IMR-90 (cell line): ENCODE data around the gene SNED1.

Source experiments
- BHLHE40 ChIP-seq: fragments of 150-350 bp; IDR thresholded peaks from 2 replicates; pipeline ENCODE4 v1.6.1; 2016; ENCODE audit warnings: mild to moderate bottlenecking, low read depth, low read length
- CEBPB ChIP-seq: IDR thresholded peaks from 2 replicates; pipeline ENCODE4 v1.6.1; 2012; ENCODE audit warnings: low read depth, low read length, improper control_type of control experiment
- FOS ChIP-seq: fragments of 150-350 bp; IDR thresholded peaks from 2 replicates; pipeline ENCODE4 v1.6.1; 2016; ENCODE audit warnings: low read depth, low read length
- MAFK ChIP-seq: IDR thresholded peaks from 2 replicates; pipeline ENCODE4 v1.6.1; 2012; ENCODE audit warnings: low read depth, low read length, improper control_type of control experiment
- MAZ ChIP-seq: IDR thresholded peaks from 2 replicates; pipeline ENCODE4 v1.6.1; 2012; ENCODE audit warnings: low read depth, mild to moderate bottlenecking, low read length, improper control_type of control experiment, moderate library complexity, borderline replicate concordance
- MXI1 ChIP-seq: IDR thresholded peaks from 2 replicates; pipeline ENCODE4 v1.6.1; 2012; ENCODE audit warnings: low read depth, mild to moderate bottlenecking, low read length, moderate library complexity, borderline replicate concordance
- NFE2L2 ChIP-seq: fragments of 150-350 bp; IDR thresholded peaks from 2 replicates; pipeline ENCODE4 v1.6.1; 2016; ENCODE audit warnings: low read depth, mild to moderate bottlenecking, low read length
- POLR2A ChIP-seq: IDR thresholded peaks from 2 replicates; pipeline ENCODE4 v1.6.1; 2012; ENCODE audit warnings: mild to moderate bottlenecking, low read depth, low read length
- RAD21 ChIP-seq: IDR thresholded peaks from 2 replicates; pipeline ENCODE4 v1.6.1; 2012; ENCODE audit warnings: low read length, improper control_type of control experiment
- RCOR1 ChIP-seq: IDR thresholded peaks from 2 replicates; pipeline ENCODE4 v1.6.1; 2012; ENCODE audit warnings: mild to moderate bottlenecking, low read length, improper control_type of control experiment; ENCODE audit not compliant: insufficient replicate concordance
- RFX5 ChIP-seq: IDR thresholded peaks from 2 replicates; pipeline ENCODE4 v1.8.0; 2012; ENCODE audit warnings: low read depth, mild to moderate bottlenecking, low read length, moderate library complexity
- SMC3 ChIP-seq: fragments of 150-350 bp; IDR thresholded peaks from 2 replicates; pipeline ENCODE4 v1.6.1; 2016; ENCODE audit warnings: low read depth, mild to moderate bottlenecking, antibody characterized with exemption, low read length, moderate library complexity
- TF ChIP-seq, protein P1 (sequence below): conservative IDR thresholded peaks from 2 replicates; pipeline ENCODE4 v1.5.1; 2012; ENCODE audit warnings: mild to moderate bottlenecking, low read depth, low read length, improper control_type of control experiment
- TF ChIP-seq, protein P2 (sequence below): fragments of 150-350 bp; IDR thresholded peaks from 2 replicates; pipeline ENCODE4 v1.6.1; 2016; ENCODE audit warnings: low read depth, mild to moderate bottlenecking, low read length, moderate library complexity, borderline replicate concordance

DNA sequence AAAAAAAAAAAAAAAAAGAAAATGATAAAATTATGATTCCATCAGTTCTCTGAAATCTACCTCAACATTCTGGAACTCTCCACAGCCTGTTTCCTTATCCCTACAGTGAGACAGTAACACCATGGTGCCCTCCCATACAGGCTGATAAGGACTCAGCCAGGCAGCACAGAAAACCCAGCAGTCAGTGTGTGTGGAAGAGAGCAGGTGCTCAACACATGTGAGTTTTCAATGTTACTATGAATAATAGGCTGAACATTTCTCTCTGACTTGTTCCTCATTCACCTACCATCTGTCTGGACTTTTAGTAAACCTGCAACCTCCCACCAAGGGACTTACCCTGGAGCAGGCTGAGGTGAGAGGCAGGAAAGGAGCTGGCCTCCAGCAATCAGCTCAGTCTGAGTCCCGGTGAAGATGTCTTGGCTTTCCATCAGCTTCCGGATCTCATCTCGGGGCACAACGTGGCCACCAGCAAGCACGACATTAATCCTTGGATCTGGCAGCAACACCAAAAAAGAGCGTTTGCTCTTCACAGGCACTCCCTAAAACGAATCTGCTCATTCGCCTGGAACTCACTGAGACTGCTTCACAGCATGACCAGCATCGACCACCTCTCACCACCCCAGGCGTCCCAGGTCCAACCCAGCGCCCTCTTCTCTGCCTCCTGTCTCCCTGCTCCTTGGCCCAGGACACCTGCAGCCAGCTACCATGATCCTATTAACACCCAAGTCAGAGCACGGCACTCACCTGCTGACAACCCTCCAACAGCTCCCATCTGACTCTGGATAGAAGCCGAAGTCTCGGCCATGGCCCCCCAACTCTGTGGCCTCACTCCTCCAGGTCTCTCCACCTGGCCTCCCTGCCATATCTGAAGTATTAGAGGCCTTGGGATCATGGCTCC, 134.4 kb downstream of the SNED1 start:
- TF ChIP-seq, protein P1, sequence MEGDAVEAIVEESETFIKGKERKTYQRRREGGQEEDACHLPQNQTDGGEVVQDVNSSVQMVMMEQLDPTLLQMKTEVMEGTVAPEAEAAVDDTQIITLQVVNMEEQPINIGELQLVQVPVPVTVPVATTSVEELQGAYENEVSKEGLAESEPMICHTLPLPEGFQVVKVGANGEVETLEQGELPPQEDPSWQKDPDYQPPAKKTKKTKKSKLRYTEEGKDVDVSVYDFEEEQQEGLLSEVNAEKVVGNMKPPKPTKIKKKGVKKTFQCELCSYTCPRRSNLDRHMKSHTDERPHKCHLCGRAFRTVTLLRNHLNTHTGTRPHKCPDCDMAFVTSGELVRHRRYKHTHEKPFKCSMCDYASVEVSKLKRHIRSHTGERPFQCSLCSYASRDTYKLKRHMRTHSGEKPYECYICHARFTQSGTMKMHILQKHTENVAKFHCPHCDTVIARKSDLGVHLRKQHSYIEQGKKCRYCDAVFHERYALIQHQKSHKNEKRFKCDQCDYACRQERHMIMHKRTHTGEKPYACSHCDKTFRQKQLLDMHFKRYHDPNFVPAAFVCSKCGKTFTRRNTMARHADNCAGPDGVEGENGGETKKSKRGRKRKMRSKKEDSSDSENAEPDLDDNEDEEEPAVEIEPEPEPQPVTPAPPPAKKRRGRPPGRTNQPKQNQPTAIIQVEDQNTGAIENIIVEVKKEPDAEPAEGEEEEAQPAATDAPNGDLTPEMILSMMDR, result no peak
- TF ChIP-seq RCOR1, result no peak
- no peak for TF ChIP-seq BHLHE40
- TF ChIP-seq POLR2A, result no peak
- TF ChIP-seq CEBPB, result no peak
- no peak for TF ChIP-seq FOS
- no peak for TF ChIP-seq RFX5
- no peak for TF ChIP-seq MAZ
- TF ChIP-seq, protein P2, sequence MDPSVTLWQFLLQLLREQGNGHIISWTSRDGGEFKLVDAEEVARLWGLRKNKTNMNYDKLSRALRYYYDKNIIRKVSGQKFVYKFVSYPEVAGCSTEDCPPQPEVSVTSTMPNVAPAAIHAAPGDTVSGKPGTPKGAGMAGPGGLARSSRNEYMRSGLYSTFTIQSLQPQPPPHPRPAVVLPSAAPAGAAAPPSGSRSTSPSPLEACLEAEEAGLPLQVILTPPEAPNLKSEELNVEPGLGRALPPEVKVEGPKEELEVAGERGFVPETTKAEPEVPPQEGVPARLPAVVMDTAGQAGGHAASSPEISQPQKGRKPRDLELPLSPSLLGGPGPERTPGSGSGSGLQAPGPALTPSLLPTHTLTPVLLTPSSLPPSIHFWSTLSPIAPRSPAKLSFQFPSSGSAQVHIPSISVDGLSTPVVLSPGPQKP, result no peak
- TF ChIP-seq RAD21, result no peak
- no peak for TF ChIP-seq NFE2L2
- no peak for TF ChIP-seq SMC3
- TF ChIP-seq MXI1, result no peak
- no peak for TF ChIP-seq MAFK
